ENCODE measurements around the gene U2AF1L4. TPM values are rescaled to one million over a fixed set of nuclear protein-coding genes. Genes with fewer than 3 reads are reported as not detected.

Gene U2AF1L4
- total and polyA plus RNA-seq, 2 of the 4 experiments (the other 2 are of a cell fraction): 6.1 to 15.0 TPM

GRCh38 chr19:35774274-35775045 lies 29.2 kb upstream of the U2AF1L4 start (continued):
- TF ChIP-seq RFX5 (IDR thresholded peaks at IDR 0.05; ENCODE audit: low read depth, low read length): no peak

- Histone ChIP-seq H3K23ac (ENCODE audit: low read depth, low read length) (no peak overlapping the region), H3K18ac (ENCODE audit: low read depth, low read length) (no peak overlapping the region), H3K14ac (replicated peaks; ENCODE audit: low read depth, low read length) (no peak overlapping the region), H2AK5ac (ENCODE audit: low read depth, low read length) (no peak overlapping the region), H3K4me3 (ENCODE audit: insufficient read depth, low read depth, low read length) (no peak overlapping the region), H4K8ac (ENCODE audit: low read depth in 2 of 2, low read length in 2 of 2) (no peak overlapping the region), H3K27me3 (ENCODE audit: control insufficient read depth, insufficient read depth, low read length) (no peaks in the 10 kb centered on the region), H4K5ac (ENCODE audit: low read depth, low read length) (no peak overlapping the region), H2BK5ac (ENCODE audit: low read depth, low read length, poor library complexity, severe bottlenecking) (no peak overlapping the region), H2BK120ac (ENCODE audit: low read depth, low read length) (no peak overlapping the region), H3K56ac (ENCODE audit: extremely low read depth, insufficient read depth, low read length) (no peak overlapping the region), H3K79me1 (ENCODE audit: low read depth in 1 of 2, low read length in 2 of 2) (peaks cover 7 to 18% of the 10 kb centered on the region in 2 experiments), H2BK15ac (ENCODE audit: low read depth, low read length) (no peak overlapping the region), H2AFZ (replicated peaks; ENCODE audit: low read length, poor library complexity) (no peak overlapping the region), H3K4me2 (ENCODE audit: low read depth, low read length) (no peak overlapping the region), H2AK9ac (replicated peaks; ENCODE audit: low read depth, low read length, poor library complexity) (no peak overlapping the region), H3K36me3 (ENCODE audit: control insufficient read depth, insufficient read depth, low read length) (peaks cover 6% of the 10 kb centered on the region; the same call in 1 of the 2 replicates), H2BK20ac (ENCODE audit: low read depth, low read length) (no peak overlapping the region), H3K9ac (ENCODE audit: low read depth, low read length) (no peak overlapping the region), H3K4ac (ENCODE audit: low read depth, low read length) (no peak overlapping the region), H4K20me1 (ENCODE audit: insufficient read depth, low read length) (no peaks in the 10 kb centered on the region), H3K9me1 (ENCODE audit: insufficient read depth, low read length) (peaks cover 6% of the 10 kb centered on the region; the same call in 1 of the 2 replicates), H3K4me1 (ENCODE audit: control insufficient read depth, insufficient read depth, low read length) (peaks cover 6% of the 10 kb centered on the region), H3K27ac (ENCODE audit: insufficient read depth, low read length) (no peak overlapping the region), H4K91ac (ENCODE audit: insufficient read depth, low read depth, low read length) (no peak overlapping the region), H3K9me3 (ENCODE audit: control insufficient read depth, insufficient read depth, low read length) (no peaks in the 10 kb centered on the region)
- POLR2A ChIA-PET (ENCODE audit: unreplicated experiment): no interaction called here
- ATAC-seq (ENCODE audit: low read depth) (no peak), DNase-seq (peak; percentile 23)
- BruUV-seq (replicated peaks): no TSS peak
- CTCF ChIA-PET: no interaction called here
- in situ Hi-C loops (cut with MboI; ENCODE audit: low sequenced_read_pairs) (no loop called here), intact Hi-C loops (cut with micrococcal nuclease) (no loop called here), dilution Hi-C loops (cut with HindIII; ENCODE audit: low sequenced_read_pairs, unreplicated experiment) (no loop called here)
- TF ChIP-seq NFE2L2 (IDR thresholded peaks at IDR 0.05; ENCODE audit: low read depth, low read length) (0 out of 2 replicates have a peak, but pooled peaks have one; percentile 5), FOS (IDR thresholded peaks at IDR 0.05; ENCODE audit: low read depth, low read length) (no peak), RCOR1 (IDR thresholded peaks at IDR 0.05; ENCODE audit: insufficient replicate concordance, low read length) (no peak), RAD21 (IDR thresholded peaks at IDR 0.05; ENCODE audit: low read length) (no peak), POLR2A (IDR thresholded peaks at IDR 0.05; ENCODE audit: low read depth, low read length) (no peak), CHD1 (IDR thresholded peaks at IDR 0.05; ENCODE audit: low read depth, low read length) (no peak)
- 67% methylated on average over 1 of the region's 9 CpGs; no CpG with 5 or more reads in 1 of the 2 experiments for WGBS, 2 experiments (ENCODE audit: extremely low coverage in 2 of 2, insufficient read length in 1 of 2)
Observed at GRCh38 chr19:35773020-35773806, 28.0 kb upstream of the U2AF1L4 start.
